LNCAP (cell line): ENCODE measurements around the gene SYT3.

Experiments used
- TF ChIP-seq, protein P1 (sequence below): fragments of 450-650 bp; IDR thresholded peaks from 2 replicates; pipeline ENCODE4 v1.5.1; 2017; ENCODE audit warnings: mild to moderate bottlenecking

SYT3 gene

DNA sequence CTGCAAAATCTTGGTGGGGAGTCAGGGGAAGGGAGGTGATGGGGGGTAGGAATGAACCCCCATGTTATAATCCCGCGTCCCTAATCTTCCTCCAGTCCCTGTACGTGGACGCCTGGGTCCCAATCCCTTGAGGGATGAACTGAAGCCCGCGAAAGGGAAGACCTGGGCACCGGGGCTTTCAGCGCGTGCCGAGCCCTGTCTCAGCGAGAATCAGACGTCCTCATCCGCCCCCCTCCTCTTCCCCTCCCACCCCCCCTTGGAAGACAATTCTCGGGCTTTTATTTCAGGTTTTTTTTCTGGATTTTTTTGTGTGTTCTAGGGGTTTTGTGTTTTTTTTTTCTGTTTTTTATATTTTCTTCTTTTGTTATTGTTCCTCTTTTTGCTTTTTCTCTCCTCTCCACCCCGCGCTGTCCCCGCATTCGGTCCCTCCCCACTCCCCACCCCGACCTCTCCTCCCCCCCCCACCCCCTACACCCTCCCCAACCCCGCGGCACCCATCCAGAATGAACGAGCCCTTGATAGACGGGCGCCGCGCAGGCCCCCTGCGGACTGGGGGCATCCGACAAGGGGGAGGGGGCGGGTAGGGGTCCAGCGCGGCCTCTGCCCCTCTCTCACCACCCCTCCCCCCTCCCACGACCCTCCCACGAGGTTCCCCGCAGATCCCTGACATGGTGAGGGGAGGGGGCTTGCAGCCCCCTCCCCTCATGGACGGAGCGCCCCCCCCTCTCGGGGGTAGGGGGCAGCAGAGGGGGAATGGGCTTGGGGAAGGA lies 19.8 kb upstream of the SYT3 start:
- TF ChIP-seq, protein P1, sequence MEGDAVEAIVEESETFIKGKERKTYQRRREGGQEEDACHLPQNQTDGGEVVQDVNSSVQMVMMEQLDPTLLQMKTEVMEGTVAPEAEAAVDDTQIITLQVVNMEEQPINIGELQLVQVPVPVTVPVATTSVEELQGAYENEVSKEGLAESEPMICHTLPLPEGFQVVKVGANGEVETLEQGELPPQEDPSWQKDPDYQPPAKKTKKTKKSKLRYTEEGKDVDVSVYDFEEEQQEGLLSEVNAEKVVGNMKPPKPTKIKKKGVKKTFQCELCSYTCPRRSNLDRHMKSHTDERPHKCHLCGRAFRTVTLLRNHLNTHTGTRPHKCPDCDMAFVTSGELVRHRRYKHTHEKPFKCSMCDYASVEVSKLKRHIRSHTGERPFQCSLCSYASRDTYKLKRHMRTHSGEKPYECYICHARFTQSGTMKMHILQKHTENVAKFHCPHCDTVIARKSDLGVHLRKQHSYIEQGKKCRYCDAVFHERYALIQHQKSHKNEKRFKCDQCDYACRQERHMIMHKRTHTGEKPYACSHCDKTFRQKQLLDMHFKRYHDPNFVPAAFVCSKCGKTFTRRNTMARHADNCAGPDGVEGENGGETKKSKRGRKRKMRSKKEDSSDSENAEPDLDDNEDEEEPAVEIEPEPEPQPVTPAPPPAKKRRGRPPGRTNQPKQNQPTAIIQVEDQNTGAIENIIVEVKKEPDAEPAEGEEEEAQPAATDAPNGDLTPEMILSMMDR, result no peak

GRCh38 chr19:50658441-50659317 lies 19.0 kb upstream of the SYT3 start:
- TF ChIP-seq, protein P1, result no peak

DNA sequence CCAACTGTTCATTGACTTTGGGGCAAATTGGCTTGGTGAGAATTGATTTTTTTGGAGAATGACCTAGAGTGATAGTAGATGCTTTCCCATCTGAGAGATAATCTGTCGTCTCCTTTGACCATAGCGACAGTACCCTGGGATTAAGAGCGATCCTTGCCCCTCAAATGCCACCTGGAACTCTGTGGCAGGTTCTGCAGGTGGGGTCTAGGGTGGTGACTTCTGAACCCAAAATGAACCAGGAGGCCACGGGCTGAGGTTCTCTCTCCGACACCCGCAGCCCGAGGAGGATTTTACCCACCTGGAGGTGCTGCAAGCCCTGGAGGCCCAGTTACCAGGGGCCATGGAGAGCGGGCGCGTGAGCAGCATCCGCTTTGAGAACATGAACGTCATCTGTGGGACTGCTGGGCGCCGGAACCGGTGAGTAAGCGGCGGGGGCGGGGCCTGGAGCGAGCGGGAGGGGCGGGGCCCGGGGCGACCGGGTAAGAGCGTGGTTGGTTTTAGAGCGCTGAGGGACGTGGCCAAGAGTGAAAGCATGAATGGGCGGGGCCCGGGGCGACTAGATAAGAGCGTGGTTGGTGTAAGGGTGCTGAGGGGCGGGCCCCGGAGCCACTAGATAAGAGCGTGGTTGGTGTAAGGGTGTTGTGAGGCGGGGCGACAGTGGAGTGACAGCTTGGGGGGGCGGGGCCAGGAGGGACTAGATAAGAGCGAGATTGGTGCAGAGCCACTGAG lies 18.2 kb upstream of the SYT3 start:
- TF ChIP-seq, protein P1, result no peak

GRCh38 chr19:50657222-50657669 lies 17.6 kb upstream of the SYT3 start:
- TF ChIP-seq, protein P1, result no peak

DNA sequence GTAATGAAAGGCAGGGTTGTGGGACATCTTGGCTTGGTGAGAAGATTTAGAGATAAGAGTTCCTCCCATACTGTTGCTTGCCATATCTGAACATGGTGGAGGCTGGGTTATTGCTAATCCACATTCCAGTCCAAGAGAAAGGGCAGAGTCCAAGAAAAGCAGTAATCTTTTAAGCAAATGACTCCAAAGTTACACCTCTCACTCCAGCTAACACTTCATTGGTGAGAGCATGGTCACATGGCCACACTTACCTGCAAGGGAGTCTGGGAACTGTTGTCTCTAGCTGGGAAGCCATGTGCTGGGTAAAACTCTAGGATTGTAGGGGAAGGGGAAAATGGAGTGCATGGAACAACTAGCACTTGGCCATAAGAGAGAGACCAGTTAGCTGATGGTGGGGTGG lies 15.2 kb upstream of the SYT3 start:
- TF ChIP-seq, protein P1, result no peak

DNA sequence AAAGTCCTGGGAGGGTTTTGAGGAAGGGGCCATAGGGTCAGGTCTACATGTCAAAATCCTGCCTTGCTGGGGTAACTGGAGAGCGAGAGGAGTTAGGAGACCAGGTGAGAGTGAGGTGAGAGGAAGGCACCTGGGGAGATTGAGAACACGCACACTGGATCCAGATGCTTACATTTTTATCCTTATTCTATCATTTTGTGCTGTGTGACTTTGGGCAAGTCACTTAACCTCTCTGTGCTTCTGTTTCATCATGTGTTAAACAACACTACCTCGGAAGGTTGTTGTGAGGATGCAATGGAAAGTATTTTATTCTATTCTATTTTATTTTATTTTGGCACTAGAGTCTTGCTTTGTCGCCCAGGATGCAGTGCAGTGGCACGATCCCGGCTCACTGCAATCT lies 13.0 kb upstream of the SYT3 start:
- TF ChIP-seq, protein P1, result no peak

DNA sequence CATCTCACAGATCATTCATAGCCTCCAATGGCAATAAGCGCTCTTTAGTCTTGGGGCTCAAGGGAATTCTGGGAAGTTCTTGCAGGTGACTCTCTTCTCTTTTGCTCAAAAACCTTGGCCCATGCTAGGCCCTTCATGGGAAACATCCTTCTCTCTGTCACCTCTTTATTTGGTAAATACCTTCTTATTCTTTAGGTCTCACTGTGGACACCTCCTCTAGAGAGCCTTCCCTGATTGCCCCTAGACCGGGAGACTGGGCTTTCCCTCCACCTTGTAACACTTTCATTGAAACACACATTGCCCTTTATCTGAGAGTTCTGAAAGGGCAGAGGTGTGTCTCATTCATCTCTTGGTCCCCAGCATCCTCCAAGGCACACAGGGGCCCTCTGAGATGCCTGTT lies 11.5 kb upstream of the SYT3 start:
- TF ChIP-seq, protein P1, result no peak
